Measurements from ENCODE around the gene EVX1. TPM values are rescaled to one million over a fixed set of nuclear protein-coding genes. Genes with fewer than 3 reads are reported as not detected.

The EVX1 gene
- total RNA-seq, 1 donor from 2014 or later: not detected

GRCh38 chr7:27205325-27206280, 37.0 kb upstream of the EVX1 start:
- DNase-seq (ENCODE audit: low read depth): no peak

GRCh38 chr7:27207348-27207985, 35.1 kb upstream of the EVX1 start:
- no peak for DNase-seq (ENCODE audit: low read depth)

DNA sequence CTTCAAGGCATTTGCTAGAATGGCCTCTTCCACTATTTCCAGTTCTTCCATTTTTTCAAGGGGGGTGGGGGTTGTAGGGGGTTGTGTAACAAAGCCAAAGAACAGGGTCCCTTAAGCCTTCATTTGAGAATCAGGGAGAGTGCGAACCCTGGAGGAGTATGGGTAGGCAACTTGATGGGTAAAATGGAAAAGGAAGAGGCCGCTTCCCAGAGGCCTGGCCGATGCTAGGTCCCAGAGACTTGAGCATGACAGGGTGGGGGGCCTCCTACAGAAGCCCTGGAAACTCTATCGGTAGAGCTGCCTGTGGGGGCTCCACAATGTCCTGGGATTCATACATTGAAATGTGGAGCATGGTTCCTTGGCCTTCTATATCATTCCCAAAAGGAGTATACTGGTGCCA, 33.6 kb upstream of the EVX1 start:
- DNase-seq (ENCODE audit: low read depth): no peak

DNA sequence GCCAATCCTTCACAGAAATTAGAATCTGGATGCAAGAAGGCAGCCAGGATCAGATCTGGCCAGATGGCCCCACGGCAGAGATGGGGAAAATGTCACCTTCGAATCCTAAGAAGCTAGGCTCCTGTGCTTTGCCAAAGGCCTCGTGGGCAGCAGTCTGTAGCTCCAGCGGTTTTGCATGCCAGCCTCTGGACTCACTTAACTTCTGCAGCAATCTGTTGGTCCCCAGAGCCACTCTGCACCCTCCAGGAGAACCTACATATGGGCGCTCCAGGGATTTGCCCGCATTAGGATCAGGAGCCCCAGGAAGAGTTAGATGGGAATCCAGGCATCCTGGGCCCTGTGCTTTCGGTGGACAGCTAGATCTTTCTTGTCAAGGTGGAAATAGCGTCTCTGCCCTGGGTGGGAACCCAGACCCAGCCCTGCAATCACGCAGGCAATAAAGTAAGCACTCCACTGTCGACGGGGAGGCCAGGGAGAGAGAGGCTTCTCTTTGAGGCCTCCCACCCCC, 32.6 kb upstream of the EVX1 start:
- no peak for DNase-seq (ENCODE audit: low read depth)

DNA sequence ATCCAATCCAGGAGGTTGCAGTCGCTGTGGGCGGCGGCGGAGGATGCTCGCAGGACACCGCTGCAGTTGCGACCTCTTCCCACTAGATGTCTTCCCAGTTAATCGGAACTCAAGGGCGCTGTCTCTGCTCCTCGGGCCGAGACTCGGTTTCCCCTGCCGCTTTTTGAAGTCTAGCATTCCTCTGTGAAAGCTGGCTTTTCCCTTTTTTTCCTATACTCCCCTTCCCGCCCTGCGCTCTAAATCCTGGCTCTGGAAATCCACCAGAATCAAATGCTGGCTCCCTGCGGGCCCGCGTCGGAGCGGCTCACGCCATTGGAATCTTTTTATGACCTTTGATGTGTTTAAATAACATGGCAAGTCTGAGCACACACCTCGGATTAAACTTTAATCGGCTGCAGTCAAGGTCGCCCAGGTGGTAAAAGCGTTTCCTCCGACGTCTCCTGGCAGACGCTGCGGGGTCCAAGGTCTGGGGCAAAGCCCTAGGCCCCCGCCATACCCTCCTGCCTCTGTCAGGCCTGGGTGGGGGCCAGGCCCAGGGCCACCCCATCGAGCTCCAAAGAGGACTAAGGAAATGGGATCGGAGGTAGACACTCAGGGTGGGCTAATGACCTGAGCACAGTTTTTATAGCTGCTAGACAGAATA, 32.0 kb upstream of the EVX1 start:
- no peak for DNase-seq (ENCODE audit: low read depth)

DNA sequence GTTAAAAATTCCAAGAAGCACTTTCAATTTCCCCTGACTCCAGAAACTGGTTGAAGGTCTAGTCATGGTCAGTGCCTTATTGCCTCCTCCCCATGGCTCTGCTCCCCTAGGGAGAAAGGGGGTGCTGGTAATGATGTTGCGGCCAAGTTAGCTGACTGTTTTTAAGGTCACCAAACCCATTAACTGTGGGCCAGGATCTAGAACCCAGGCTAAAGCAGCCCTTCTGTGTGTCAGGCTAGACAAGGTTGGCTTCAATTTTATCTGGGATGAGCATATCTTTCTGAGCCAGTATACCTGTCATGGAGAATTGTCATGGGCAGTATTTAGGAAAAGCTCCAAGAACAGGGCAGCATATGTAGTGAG, 31.5 kb upstream of the EVX1 start:
- no peak for DNase-seq (ENCODE audit: low read depth)

DNA sequence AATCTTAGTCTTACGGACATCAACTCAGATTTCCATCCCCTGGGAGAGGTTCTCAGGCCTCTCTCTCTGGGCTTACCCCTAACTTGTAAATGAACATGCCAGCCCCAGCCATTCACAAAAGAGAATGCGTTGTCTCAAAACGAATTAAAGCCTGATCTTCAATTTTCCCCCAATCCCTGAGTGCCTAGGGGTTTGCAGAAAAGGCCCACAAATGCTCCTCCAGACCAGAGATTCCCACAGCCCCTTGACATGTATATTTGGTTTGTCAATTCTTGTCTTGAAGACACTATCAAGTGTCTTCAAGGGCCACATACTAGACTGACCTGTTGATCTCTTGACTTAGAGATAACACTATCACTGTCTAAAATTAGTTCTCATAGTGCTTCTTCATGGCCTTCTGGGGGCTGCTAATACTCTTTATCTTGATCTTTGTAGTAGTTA, 30.8 kb upstream of the EVX1 start:
- no peak for DNase-seq (ENCODE audit: low read depth)

DNA sequence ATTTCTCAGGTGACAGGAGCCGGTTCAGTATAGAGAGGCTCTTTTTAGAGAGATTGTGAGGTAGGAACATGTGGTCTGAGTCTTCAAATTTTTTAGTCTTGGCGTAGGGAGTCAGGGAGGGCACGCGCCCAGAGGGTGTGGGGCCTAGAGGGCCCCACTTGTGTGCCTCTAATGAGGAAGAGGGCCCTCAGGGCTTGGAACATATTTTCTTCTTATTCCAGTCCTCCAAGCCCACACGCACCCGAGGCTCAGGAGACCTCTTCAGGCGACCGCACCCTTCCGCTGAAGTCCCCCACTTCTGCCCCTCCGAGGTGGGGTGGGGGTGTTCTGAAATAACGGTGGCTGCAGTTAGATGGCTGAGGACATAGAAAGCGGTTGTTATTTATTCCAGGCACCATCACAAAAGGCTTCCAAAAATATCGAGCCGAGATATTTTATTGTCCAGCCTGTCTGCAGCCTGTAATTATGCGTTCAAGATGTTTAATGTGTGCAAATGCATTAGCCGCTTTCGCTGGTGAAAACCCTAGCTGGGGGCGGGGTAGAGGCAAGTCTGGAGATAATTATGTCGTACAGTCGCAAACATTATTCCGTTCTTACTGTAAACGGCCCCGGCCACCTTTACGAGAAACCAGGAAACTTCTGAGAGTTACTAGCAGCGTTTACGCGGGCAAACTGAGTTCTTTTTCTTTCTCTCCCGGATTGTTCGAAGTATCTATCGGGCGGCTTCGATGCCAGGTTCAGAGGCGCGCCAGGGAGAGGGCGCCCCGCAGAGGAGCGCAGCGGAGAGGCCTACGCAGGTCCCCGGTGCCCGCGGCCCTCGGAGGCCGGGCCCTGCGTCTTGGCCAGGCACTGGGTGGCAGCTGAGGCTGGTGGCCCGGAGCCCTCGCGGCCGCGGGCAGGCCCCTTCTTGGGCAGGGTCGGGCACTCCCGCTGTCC, 29.8 kb upstream of the EVX1 start:
- DNase-seq (ENCODE audit: low read depth): no peak

GRCh38 chr7:27213433-27214238, 29.0 kb upstream of the EVX1 start:
- no peak for DNase-seq (ENCODE audit: low read depth)

GRCh38 chr7:27214239-27214950, 28.2 kb upstream of the EVX1 start:
- DNase-seq (ENCODE audit: low read depth): no peak

- no peak for DNase-seq (ENCODE audit: low read depth)
Measured at GRCh38 chr7:27215356-27215755, 27.2 kb upstream of the EVX1 start.

- DNase-seq (ENCODE audit: low read depth): no peak
Measured at GRCh38 chr7:27217951-27218350, 24.7 kb upstream of the EVX1 start.

DNA sequence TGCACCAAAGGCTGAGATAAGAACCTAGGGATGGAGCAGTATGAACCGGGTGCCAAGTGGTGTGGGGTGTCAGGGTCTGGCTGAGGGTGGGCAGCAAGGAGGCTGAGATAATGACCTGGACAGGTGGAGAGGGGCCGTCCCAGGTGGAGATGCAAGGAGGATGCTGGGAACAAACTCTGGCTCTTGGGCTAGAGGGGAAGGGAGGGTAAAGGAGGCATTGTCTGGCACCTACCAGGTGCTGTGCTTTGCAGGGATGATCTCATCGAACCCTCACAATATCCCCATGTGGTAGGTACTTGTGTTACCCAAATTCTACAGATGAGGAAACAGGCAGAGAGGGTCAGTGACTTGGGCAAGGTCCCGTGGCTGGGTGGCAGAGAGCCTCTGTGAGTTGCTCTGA, 22.8 kb upstream of the EVX1 start:
- no peak for DNase-seq (ENCODE audit: low read depth)

GRCh38 chr7:27220440-27220955, 22.1 kb upstream of the EVX1 start:
- DNase-seq (ENCODE audit: low read depth): no peak

- DNase-seq (ENCODE audit: low read depth): no peak
Measured at GRCh38 chr7:27221201-27221797, 21.3 kb upstream of the EVX1 start.

DNA sequence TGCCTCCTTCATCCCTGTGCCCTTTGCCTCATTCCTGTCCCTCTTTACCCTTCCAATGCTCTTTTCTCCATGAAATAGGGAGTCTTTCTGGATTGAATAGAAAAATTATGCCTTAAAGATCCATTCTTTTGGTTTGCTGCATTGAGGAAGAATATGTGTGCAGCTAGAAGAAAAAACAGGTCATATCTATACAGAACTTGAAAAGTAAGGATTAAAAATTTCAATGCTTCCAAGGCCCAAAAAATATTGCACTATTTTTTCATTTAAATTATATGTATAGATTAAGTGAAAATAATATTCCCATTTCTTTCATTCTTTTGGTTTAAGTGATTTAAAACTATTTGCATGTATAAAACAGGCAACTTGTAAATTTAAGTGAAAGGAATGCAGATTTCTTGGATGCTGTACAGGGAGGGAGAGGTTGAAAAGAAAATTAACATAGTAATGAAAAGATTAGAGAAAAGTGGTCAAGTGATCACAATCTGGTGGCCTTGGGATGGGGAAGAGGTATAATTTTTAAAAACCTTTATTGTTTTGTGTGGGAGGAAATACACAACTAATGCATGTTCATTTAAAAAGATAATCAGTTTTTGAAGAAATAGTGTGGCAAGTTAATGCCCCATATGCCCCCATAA, 18.5 kb upstream of the EVX1 start:
- no peak for DNase-seq (ENCODE audit: low read depth)

DNA sequence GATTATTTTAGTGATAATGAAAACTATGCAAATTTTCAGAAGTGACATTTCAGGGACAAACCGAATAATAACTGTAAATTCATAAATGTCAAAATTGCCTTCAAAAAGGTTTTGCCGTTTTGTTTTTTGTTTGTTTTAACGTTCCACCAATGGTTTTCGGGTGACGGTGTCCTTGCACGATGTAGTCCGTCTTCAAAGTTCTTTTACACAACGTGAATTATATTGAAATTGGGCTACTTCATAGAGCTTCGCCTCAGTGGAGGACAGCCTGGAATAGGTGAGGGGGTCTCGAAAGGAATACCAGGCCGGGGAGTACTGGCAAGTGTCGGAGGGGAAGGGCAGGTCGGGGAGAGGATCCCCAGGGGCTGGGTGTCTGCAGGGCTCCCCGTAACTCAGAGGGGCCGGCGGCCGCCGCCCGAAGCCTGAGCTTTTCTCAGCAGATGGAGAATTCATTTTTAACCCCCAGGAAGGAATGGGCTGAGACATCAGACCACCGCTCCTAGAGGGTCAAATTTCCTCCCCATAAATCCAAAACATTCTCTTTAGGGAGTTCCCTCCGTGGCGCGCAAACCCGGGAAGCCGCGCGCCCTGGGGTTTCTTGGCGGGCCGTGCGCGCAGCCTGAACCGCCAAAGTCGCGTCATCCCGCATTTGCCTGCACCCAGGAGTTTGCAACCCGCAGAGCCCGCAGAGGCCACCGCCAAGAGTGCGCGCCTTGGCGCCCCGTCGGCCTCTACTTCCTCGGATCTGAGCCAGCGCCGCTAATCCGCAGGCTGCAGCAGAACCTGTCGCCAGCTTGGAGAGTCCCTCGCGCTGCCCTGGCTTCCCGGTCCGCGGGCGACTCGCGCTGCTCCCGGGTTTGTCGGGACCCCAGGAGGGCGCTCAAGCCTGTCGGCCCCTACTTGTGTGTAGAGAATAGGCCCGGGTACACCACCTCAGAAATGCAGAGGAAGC, 17.3 kb upstream of the EVX1 start:
- DNase-seq (ENCODE audit: low read depth): no peak

GRCh38 chr7:27229448-27229847, 13.2 kb upstream of the EVX1 start:
- no peak for DNase-seq (ENCODE audit: low read depth)
